Left lung (tissue), 10 donors: ENCODE data around the gene GSKIP. TPM values are rescaled to one million over a fixed set of nuclear protein-coding genes. Genes with fewer than 3 reads are reported as not detected.

Experiments
- ATAC-seq: fragments of 200-7000 bp; cut with Tn5 transposase; one replicate; pipeline ENCODE4 v1.9.1; 2020; ENCODE audit warnings: moderate library complexity
- DNase-seq, 4 donors: peaks; one replicate each; pipeline ENCODE4 v3.0.0-alpha.2; 2013 to 2020
- H3K27ac ChIP-seq, 2 donors: fragments of 200-600 bp; sonication (generic) in 1 of 2; one replicate each; pipeline versions ENCODE4 v1.5.0 to v1.8.0; 2020 to 2021
- H3K27me3 ChIP-seq, 2 donors: fragments of 200-600 bp; sonication (generic) in 1 of 2; one replicate each; pipeline versions ENCODE4 v1.5.0 to v1.8.0; 2020 to 2021
- H3K36me3 ChIP-seq, 2 donors: fragments of 200-600 bp; sonication (generic) in 1 of 2; one replicate each; pipeline versions ENCODE4 v1.5.0 to v1.8.0; 2020 to 2021
- H3K4me1 ChIP-seq, 2 donors: fragments of 200-600 bp; one replicate each; pipeline ENCODE4 v1.8.0; 2021
- H3K4me3 ChIP-seq, 2 donors: fragments of 200-600 bp; sonication (generic) in 1 of 2; one replicate each; pipeline versions ENCODE4 v1.5.0 to v1.8.0; 2020 to 2021; ENCODE audit warnings: mild to moderate bottlenecking in 1 of 2
- H3K9me3 ChIP-seq, 2 donors: fragments of 200-600 bp; sonication (generic) in 1 of 2; one replicate each; pipeline versions ENCODE4 v1.5.0 to v1.8.0; 2020 to 2021
- intact Hi-C, 2 donors: fragments of 100-400 bp; cut with DNase I; formaldehyde crosslinking; loops; one replicate each; pipeline versions ENCODE4 v1.11.2 to v1.14.2; 2022
- polyA plus RNA-seq, 6 donors: library from polyadenylated mRNA; unstranded; fragments of 120-200 nt; gene quantifications; one replicate each; pipeline ENCODE4 v1.2.1, GENCODE V29; 2013; ENCODE audit not compliant: insufficient read length in 6 of 6
- total RNA-seq, 2 donors: library from RNA; stranded (reverse); fragmentation: NEBNext Ultra II Directional; extraction: Animal tissue kit (Norgen Biotek cat#: 25700); gene quantifications; one replicate each; pipeline ENCODE4 v1.2.1, GENCODE V29; 2021
- TF ChIP-seq, protein P1 (sequence below), 2 donors: fragments of 200-600 bp; sonication (generic) in 1 of 2; IDR thresholded peaks; one replicate each; pipeline versions ENCODE4 v1.5.0 to v1.8.0; 2021; ENCODE audit warnings: antibody characterized with exemption in 2 of 2
- donor health status: DM: no; HTN: yes; CAD: no.
- donor health status: DM: no; HTN: no; CAD: no.

GSKIP gene
- total and polyA plus RNA-seq, 8 donors, result 18.8 to 28.4 (median 22.2) TPM

GRCh38 chr14:96393071-96393691 lies 29.9 kb downstream of the GSKIP start:
- intact Hi-C loops, result no loop called here
- ATAC-seq (no peak), DNase-seq (no peak)
- H3K27me3 ChIP-seq, result peaks cover 0 to 29% of the 10 kb centered on the region in 2 donors
- no peak overlapping the region for H3K4me3 ChIP-seq
- TF ChIP-seq, protein P1, sequence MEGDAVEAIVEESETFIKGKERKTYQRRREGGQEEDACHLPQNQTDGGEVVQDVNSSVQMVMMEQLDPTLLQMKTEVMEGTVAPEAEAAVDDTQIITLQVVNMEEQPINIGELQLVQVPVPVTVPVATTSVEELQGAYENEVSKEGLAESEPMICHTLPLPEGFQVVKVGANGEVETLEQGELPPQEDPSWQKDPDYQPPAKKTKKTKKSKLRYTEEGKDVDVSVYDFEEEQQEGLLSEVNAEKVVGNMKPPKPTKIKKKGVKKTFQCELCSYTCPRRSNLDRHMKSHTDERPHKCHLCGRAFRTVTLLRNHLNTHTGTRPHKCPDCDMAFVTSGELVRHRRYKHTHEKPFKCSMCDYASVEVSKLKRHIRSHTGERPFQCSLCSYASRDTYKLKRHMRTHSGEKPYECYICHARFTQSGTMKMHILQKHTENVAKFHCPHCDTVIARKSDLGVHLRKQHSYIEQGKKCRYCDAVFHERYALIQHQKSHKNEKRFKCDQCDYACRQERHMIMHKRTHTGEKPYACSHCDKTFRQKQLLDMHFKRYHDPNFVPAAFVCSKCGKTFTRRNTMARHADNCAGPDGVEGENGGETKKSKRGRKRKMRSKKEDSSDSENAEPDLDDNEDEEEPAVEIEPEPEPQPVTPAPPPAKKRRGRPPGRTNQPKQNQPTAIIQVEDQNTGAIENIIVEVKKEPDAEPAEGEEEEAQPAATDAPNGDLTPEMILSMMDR (IDR thresholded peaks at IDR 0.05), result no peak
- peaks cover 5 to 16% of the 10 kb centered on the region in 2 donors for H3K4me1 ChIP-seq
- H3K27ac ChIP-seq, result no peak overlapping the region
- no peaks in the 10 kb centered on the region for H3K9me3 ChIP-seq
- H3K36me3 ChIP-seq, result no peaks in the 10 kb centered on the region

- no peak overlapping the region for H3K4me3 ChIP-seq
- no peak for DNase-seq
- intact Hi-C loops, result no loop called here
- no peaks in the 10 kb centered on the region for H3K36me3 ChIP-seq
- H3K9me3 ChIP-seq, result no peaks in the 10 kb centered on the region
- no peak for ATAC-seq
- TF ChIP-seq, protein P1 (IDR thresholded peaks at IDR 0.05), result no peak
- H3K27ac ChIP-seq, result no peak overlapping the region
- peaks cover 0 to 29% of the 10 kb centered on the region in 2 donors for H3K27me3 ChIP-seq
- H3K4me1 ChIP-seq, result peaks cover 5 to 16% of the 10 kb centered on the region in 2 donors
Measured at GRCh38 chr14:96394047-96394815, 30.9 kb downstream of the GSKIP start.

DNA sequence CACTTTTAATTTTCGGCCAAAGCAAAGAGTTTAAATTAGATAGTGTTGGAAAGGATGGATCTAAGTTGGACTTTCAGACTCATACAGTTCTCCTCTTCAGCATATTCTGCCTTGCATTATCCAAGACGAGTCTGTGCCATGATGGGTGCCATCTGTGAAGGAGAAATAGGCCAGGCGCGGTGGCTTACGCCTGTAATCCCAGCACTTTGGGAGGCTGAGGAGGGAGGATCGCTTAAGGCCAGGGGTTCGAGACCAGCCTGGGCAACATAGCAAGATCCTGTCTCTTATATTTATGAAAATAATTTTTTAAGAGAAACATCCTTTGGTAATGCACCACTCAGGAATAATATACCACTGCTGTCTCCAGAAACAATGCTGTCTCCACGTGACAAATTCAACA lies 35.1 kb downstream of the GSKIP start:
- Histone ChIP-seq H3K4me3 (no peak overlapping the region), H3K27me3 (no peaks in the 10 kb centered on the region), H3K27ac (no peak overlapping the region), H3K4me1 (no peaks in the 10 kb centered on the region), H3K36me3 (no peaks in the 10 kb centered on the region), H3K9me3 (no peaks in the 10 kb centered on the region)
- intact Hi-C loops, result no loop called here
- ATAC-seq (no peak), DNase-seq (no peak)
- TF ChIP-seq, protein P1 (IDR thresholded peaks at IDR 0.05), result no peak

GRCh38 chr14:96398921-96399320 lies 35.6 kb downstream of the GSKIP start:
- H3K4me3 ChIP-seq, result no peak overlapping the region
- TF ChIP-seq, protein P1 (IDR thresholded peaks at IDR 0.05), result no peak
- H3K36me3 ChIP-seq, result no peaks in the 10 kb centered on the region
- intact Hi-C loops, result no loop called here
- no peak for ATAC-seq
- H3K9me3 ChIP-seq, result no peaks in the 10 kb centered on the region
- H3K4me1 ChIP-seq, result no peaks in the 10 kb centered on the region
- no peak overlapping the region for H3K27ac ChIP-seq
- no peaks in the 10 kb centered on the region for H3K27me3 ChIP-seq
- DNase-seq, result no peak

GRCh38 chr14:96399405-96399804 lies 36.1 kb downstream of the GSKIP start:
- Histone ChIP-seq H3K27ac (no peak overlapping the region), H3K4me1 (no peaks in the 10 kb centered on the region), H3K4me3 (no peak overlapping the region), H3K9me3 (no peaks in the 10 kb centered on the region), H3K36me3 (no peaks in the 10 kb centered on the region), H3K27me3 (no peaks in the 10 kb centered on the region)
- ATAC-seq (no peak), DNase-seq (no peak)
- intact Hi-C loops, result no loop called here
- TF ChIP-seq, protein P1 (IDR thresholded peaks at IDR 0.05), result no peak
